ENCODE measurements around the gene IL1RAPL1. TPM values are rescaled to one million over a fixed set of nuclear protein-coding genes. Genes with fewer than 3 reads are reported as not detected.

The IL1RAPL1 gene
- 0.05 TPM for polyA plus RNA-seq (2013)

DNA sequence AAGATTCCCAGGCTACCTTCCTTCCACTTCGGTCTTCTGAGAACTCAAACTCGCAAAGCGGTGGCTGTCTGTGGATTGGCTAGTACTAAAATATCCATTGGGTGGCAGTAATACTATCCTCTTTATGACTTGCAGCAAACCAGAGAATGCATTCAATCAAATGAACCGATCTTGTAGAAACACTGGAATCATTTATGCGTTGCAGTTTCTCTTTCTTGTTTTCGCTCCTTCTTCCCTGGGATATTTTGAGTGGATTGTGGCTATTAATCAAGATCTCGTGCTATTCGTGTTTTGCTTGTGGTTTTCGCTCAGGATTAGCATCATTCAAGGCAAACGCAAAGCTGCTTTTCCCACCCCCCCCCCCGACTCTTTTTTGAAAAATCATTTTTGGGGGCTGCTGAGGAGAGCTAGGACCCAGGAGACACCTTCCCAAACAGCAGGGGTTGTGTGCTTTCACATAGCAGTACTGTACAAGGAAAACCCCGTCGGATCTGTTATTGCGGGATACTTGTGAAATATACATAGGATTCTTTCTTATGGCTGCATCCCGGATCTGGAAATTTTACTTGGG is at the start of gene IL1RAPL1:
TSS of gene IL1RAPL1 (plus strand) at position 466 of the 571 bp plus-strand sequence.
- H3K4me3 ChIP-seq (ENCODE audit: control insufficient read depth in 1 of 7, extremely low read depth in 1 of 7, insufficient read depth in 4 of 7, low read depth in 2 of 7, low read length in 6 of 7) = peak within 1 kb of the TSS in 4 of 7 experiments; percentile 33 to 63 (median 36)
- no peaks in the 10 kb centered on the region for H3K4me1 ChIP-seq (ENCODE audit: control extremely low read depth in 1 of 4, control insufficient read depth in 4 of 4, insufficient read depth in 4 of 4, low read length in 3 of 4)
- POLR2A ChIA-PET = no interaction called here
- H3K36me3 ChIP-seq (ENCODE audit: control insufficient read depth in 4 of 4, insufficient read depth in 4 of 4, low read length in 3 of 4) = no peaks in the 10 kb centered on the region
- no peak within 1 kb of the TSS for H3K27ac ChIP-seq (ENCODE audit: insufficient read depth in 1 of 2, low read depth in 1 of 2, low read length in 2 of 2, poor library complexity in 1 of 2, severe bottlenecking in 2 of 2)
- 30% methylated on average over 9 of the region's 15 CpGs for WGBS (ENCODE audit: insufficient coverage)
- CTCF ChIA-PET = no interaction called here
- H3K27me3 ChIP-seq (replicated peaks in 2 of 5; ENCODE audit: control insufficient read depth in 4 of 5, insufficient read depth in 5 of 5, low read length in 4 of 5) = peaks cover 0 to 40% (median 12%) of the 10 kb centered on the region in 5 experiments
- no peaks in the 10 kb centered on the region for H3K9me3 ChIP-seq (ENCODE audit: control extremely low read depth in 1 of 5, control insufficient read depth in 4 of 5, insufficient read depth in 2 of 5, low read depth in 1 of 5, low read length in 4 of 5)
- peak; percentile 5 to 39 (median 24) for DNase-seq

GRCh38 chrX:28542791-28543190 is 44.5 kb upstream of the IL1RAPL1 start:
- ChIA-PET CTCF (no interaction called here), POLR2A (no interaction called here)
- 86% methylated on average over 2 of the region's 2 CpGs for WGBS (ENCODE audit: insufficient coverage)

GRCh38 chrX:28549838-28550237 is 37.4 kb upstream of the IL1RAPL1 start:
- WGBS (ENCODE audit: insufficient coverage) = 75% methylated on average over 4 of the region's 4 CpGs
- Histone ChIP-seq H3K4me3 (ENCODE audit: control insufficient read depth in 1 of 7, extremely low read depth in 1 of 7, insufficient read depth in 4 of 7, low read depth in 2 of 7, low read length in 6 of 7) (no peak overlapping the region), H3K9me3 (ENCODE audit: control extremely low read depth in 1 of 5, control insufficient read depth in 4 of 5, insufficient read depth in 2 of 5, low read depth in 1 of 5, low read length in 4 of 5) (no peaks in the 10 kb centered on the region), H3K27me3 (replicated peaks in 2 of 5; ENCODE audit: control insufficient read depth in 4 of 5, insufficient read depth in 5 of 5, low read length in 4 of 5) (no peaks in the 10 kb centered on the region), H3K4me1 (ENCODE audit: control extremely low read depth in 1 of 4, control insufficient read depth in 4 of 4, insufficient read depth in 4 of 4, low read length in 3 of 4) (no peaks in the 10 kb centered on the region), H3K36me3 (ENCODE audit: control insufficient read depth in 4 of 4, insufficient read depth in 4 of 4, low read length in 3 of 4) (no peaks in the 10 kb centered on the region), H3K27ac (ENCODE audit: insufficient read depth in 1 of 2, low read depth in 1 of 2, low read length in 2 of 2, poor library complexity in 1 of 2, severe bottlenecking in 2 of 2) (no peak overlapping the region)
- CTCF ChIA-PET = no interaction called here
- no peak for DNase-seq
- POLR2A ChIA-PET = no interaction called here

More at GRCh38 chrX:28542791-28543190, 44.5 kb upstream of the IL1RAPL1 start:
- DNase-seq = no peak
- H3K9me3 ChIP-seq (ENCODE audit: control extremely low read depth in 1 of 5, control insufficient read depth in 4 of 5, insufficient read depth in 2 of 5, low read depth in 1 of 5, low read length in 4 of 5) = no peaks in the 10 kb centered on the region
- no peaks in the 10 kb centered on the region for H3K36me3 ChIP-seq (ENCODE audit: control insufficient read depth in 4 of 4, insufficient read depth in 4 of 4, low read length in 3 of 4)
- no peak overlapping the region for H3K27ac ChIP-seq (ENCODE audit: insufficient read depth in 1 of 2, low read depth in 1 of 2, low read length in 2 of 2, poor library complexity in 1 of 2, severe bottlenecking in 2 of 2)
- H3K4me1 ChIP-seq (ENCODE audit: control extremely low read depth in 1 of 4, control insufficient read depth in 4 of 4, insufficient read depth in 4 of 4, low read length in 3 of 4) = no peaks in the 10 kb centered on the region
- H3K27me3 ChIP-seq (replicated peaks in 2 of 5; ENCODE audit: control insufficient read depth in 4 of 5, insufficient read depth in 5 of 5, low read length in 4 of 5) = no peaks in the 10 kb centered on the region
- no peak overlapping the region for H3K4me3 ChIP-seq (ENCODE audit: control insufficient read depth in 1 of 7, extremely low read depth in 1 of 7, insufficient read depth in 4 of 7, low read depth in 2 of 7, low read length in 6 of 7)

GRCh38 chrX:28550331-28550872 is 36.8 kb upstream of the IL1RAPL1 start:
- ChIA-PET POLR2A (no interaction called here), CTCF (no interaction called here)
- 73% methylated on average over 4 of the region's 8 CpGs for WGBS (ENCODE audit: insufficient coverage)
- Histone ChIP-seq H3K4me1 (ENCODE audit: control extremely low read depth in 1 of 4, control insufficient read depth in 4 of 4, insufficient read depth in 4 of 4, low read length in 3 of 4) (no peaks in the 10 kb centered on the region), H3K36me3 (ENCODE audit: control insufficient read depth in 4 of 4, insufficient read depth in 4 of 4, low read length in 3 of 4) (no peaks in the 10 kb centered on the region), H3K27ac (ENCODE audit: insufficient read depth in 1 of 2, low read depth in 1 of 2, low read length in 2 of 2, poor library complexity in 1 of 2, severe bottlenecking in 2 of 2) (no peak overlapping the region), H3K9me3 (ENCODE audit: control extremely low read depth in 1 of 5, control insufficient read depth in 4 of 5, insufficient read depth in 2 of 5, low read depth in 1 of 5, low read length in 4 of 5) (no peaks in the 10 kb centered on the region), H3K4me3 (ENCODE audit: control insufficient read depth in 1 of 7, extremely low read depth in 1 of 7, insufficient read depth in 4 of 7, low read depth in 2 of 7, low read length in 6 of 7) (no peak overlapping the region), H3K27me3 (replicated peaks in 2 of 5; ENCODE audit: control insufficient read depth in 4 of 5, insufficient read depth in 5 of 5, low read length in 4 of 5) (no peaks in the 10 kb centered on the region)
- no peak for DNase-seq

GRCh38 chrX:28552322-28552721 is 34.9 kb upstream of the IL1RAPL1 start:
- WGBS (ENCODE audit: insufficient coverage) = no CpG with 5 or more reads among the region's 1 CpG
- ChIA-PET POLR2A (no interaction called here), CTCF (no interaction called here)
- Histone ChIP-seq H3K4me3 (ENCODE audit: control insufficient read depth in 1 of 7, extremely low read depth in 1 of 7, insufficient read depth in 4 of 7, low read depth in 2 of 7, low read length in 6 of 7) (no peak overlapping the region), H3K4me1 (ENCODE audit: control extremely low read depth in 1 of 4, control insufficient read depth in 4 of 4, insufficient read depth in 4 of 4, low read length in 3 of 4) (no peaks in the 10 kb centered on the region), H3K9me3 (ENCODE audit: control extremely low read depth in 1 of 5, control insufficient read depth in 4 of 5, insufficient read depth in 2 of 5, low read depth in 1 of 5, low read length in 4 of 5) (no peaks in the 10 kb centered on the region), H3K27me3 (replicated peaks in 2 of 5; ENCODE audit: control insufficient read depth in 4 of 5, insufficient read depth in 5 of 5, low read length in 4 of 5) (no peaks in the 10 kb centered on the region), H3K27ac (ENCODE audit: insufficient read depth in 1 of 2, low read depth in 1 of 2, low read length in 2 of 2, poor library complexity in 1 of 2, severe bottlenecking in 2 of 2) (no peak overlapping the region), H3K36me3 (ENCODE audit: control insufficient read depth in 4 of 4, insufficient read depth in 4 of 4, low read length in 3 of 4) (no peaks in the 10 kb centered on the region)
- no peak for DNase-seq

GRCh38 chrX:28552882-28553829 is 34.1 kb upstream of the IL1RAPL1 start:
- Histone ChIP-seq H3K4me3 (ENCODE audit: control insufficient read depth in 1 of 7, extremely low read depth in 1 of 7, insufficient read depth in 4 of 7, low read depth in 2 of 7, low read length in 6 of 7) (no peak overlapping the region), H3K27me3 (replicated peaks in 2 of 5; ENCODE audit: control insufficient read depth in 4 of 5, insufficient read depth in 5 of 5, low read length in 4 of 5) (no peaks in the 10 kb centered on the region), H3K27ac (ENCODE audit: insufficient read depth in 1 of 2, low read depth in 1 of 2, low read length in 2 of 2, poor library complexity in 1 of 2, severe bottlenecking in 2 of 2) (no peak overlapping the region), H3K4me1 (ENCODE audit: control extremely low read depth in 1 of 4, control insufficient read depth in 4 of 4, insufficient read depth in 4 of 4, low read length in 3 of 4) (no peaks in the 10 kb centered on the region), H3K36me3 (ENCODE audit: control insufficient read depth in 4 of 4, insufficient read depth in 4 of 4, low read length in 3 of 4) (no peaks in the 10 kb centered on the region), H3K9me3 (ENCODE audit: control extremely low read depth in 1 of 5, control insufficient read depth in 4 of 5, insufficient read depth in 2 of 5, low read depth in 1 of 5, low read length in 4 of 5) (no peaks in the 10 kb centered on the region)
- CTCF ChIA-PET = no interaction called here
- no CpG with 5 or more reads among the region's 1 CpG for WGBS (ENCODE audit: insufficient coverage)
- no peak for DNase-seq
- POLR2A ChIA-PET = no interaction called here

GRCh38 chrX:28576117-28576516 is 11.1 kb upstream of the IL1RAPL1 start:
- no CpG with 5 or more reads among the region's 3 CpGs for whole genome bisulfite sequencing (ENCODE audit: insufficient coverage)
- no peaks in the 10 kb centered on the region for H3K9me3 ChIP-seq (ENCODE audit: control extremely low read depth in 1 of 5, control insufficient read depth in 4 of 5, insufficient read depth in 2 of 5, low read depth in 1 of 5, low read length in 4 of 5)
- ChIA-PET POLR2A (no interaction called here), CTCF (no interaction called here)
- H3K27ac ChIP-seq (ENCODE audit: insufficient read depth in 1 of 2, low read depth in 1 of 2, low read length in 2 of 2, poor library complexity in 1 of 2, severe bottlenecking in 2 of 2) = no peak overlapping the region
- no peaks in the 10 kb centered on the region for H3K4me1 ChIP-seq (ENCODE audit: control extremely low read depth in 1 of 4, control insufficient read depth in 4 of 4, insufficient read depth in 4 of 4, low read length in 3 of 4)
- no peak for DNase-seq
- H3K4me3 ChIP-seq (ENCODE audit: control insufficient read depth in 1 of 7, extremely low read depth in 1 of 7, insufficient read depth in 4 of 7, low read depth in 2 of 7, low read length in 6 of 7) = no peak overlapping the region
- H3K27me3 ChIP-seq (replicated peaks in 2 of 5; ENCODE audit: control insufficient read depth in 4 of 5, insufficient read depth in 5 of 5, low read length in 4 of 5) = no peaks in the 10 kb centered on the region
- H3K36me3 ChIP-seq (ENCODE audit: control insufficient read depth in 4 of 4, insufficient read depth in 4 of 4, low read length in 3 of 4) = no peaks in the 10 kb centered on the region
